Smooth muscle cell (in vitro differentiated cells): ENCODE measurements around the gene LGI1. TPM values are rescaled to one million over a fixed set of nuclear protein-coding genes. Genes with fewer than 3 reads are reported as not detected.

Source experiments
- DNase-seq: peaks from one replicate; lab custom pipeline; 2025; ENCODE audit not compliant: unreplicated experiment; lab: John Stamatoyannopoulos, UW
- H2AFZ ChIP-seq: fragments of 200-600 bp; sonication (generic); 2 replicates; pipeline ENCODE4 v1.6.0; 2016; ENCODE audit warnings: antibody characterized with exemption, low read depth, mild to moderate bottlenecking
- H3F3A ChIP-seq: fragments of 200-600 bp; sonication (generic); 2 replicates; pipeline ENCODE4 v1.6.0; 2017; ENCODE audit warnings: antibody characterized with exemption, low read depth
- H3K27ac ChIP-seq: fragments of 200-600 bp; sonication (generic); 2 replicates; pipeline ENCODE4 v1.5.1; 2016; ENCODE audit warnings: low read depth, mild to moderate bottlenecking
- H3K27me3 ChIP-seq: fragments of 200-600 bp; sonication (generic); 2 replicates; pipeline ENCODE4 v1.6.1; 2016; ENCODE audit warnings: low read depth, mild to moderate bottlenecking
- H3K36me3 ChIP-seq: fragments of 200-600 bp; sonication (generic); 2 replicates; pipeline ENCODE4 v1.5.1; 2016; ENCODE audit warnings: low read depth
- H3K4me1 ChIP-seq: fragments of 200-600 bp; sonication (generic); 2 replicates; pipeline ENCODE4 v1.5.1; 2016; ENCODE audit warnings: low read depth
- H3K4me2 ChIP-seq: fragments of 200-600 bp; sonication (generic); 2 replicates; pipeline ENCODE4 v1.6.0; 2016; ENCODE audit warnings: mild to moderate bottlenecking
- H3K4me3 ChIP-seq: fragments of 200-600 bp; sonication (generic); 2 replicates; pipeline ENCODE4 v1.5.1; 2016; ENCODE audit warnings: mild to moderate bottlenecking
- H3K79me2 ChIP-seq: fragments of 200-600 bp; sonication (generic); 2 replicates; pipeline ENCODE4 v1.6.0; 2016; ENCODE audit warnings: low read depth, mild to moderate bottlenecking
- H3K9ac ChIP-seq: fragments of 200-600 bp; sonication (generic); 2 replicates; pipeline ENCODE4 v1.6.0; 2016; ENCODE audit warnings: low read depth
- H3K9me3 ChIP-seq: fragments of 200-600 bp; sonication (generic); replicated peaks from 2 replicates; pipeline ENCODE4 v1.5.1; 2016; ENCODE audit warnings: low read depth
- H4K20me1 ChIP-seq: fragments of 200-600 bp; sonication (generic); 2 replicates; pipeline ENCODE4 v1.6.0; 2016; ENCODE audit warnings: low read depth
- WGBS: methylation state at CpG from one replicate; pipeline ENCODE4 v1.1.7; 2016; ENCODE audit warnings: low lambda C conversion rate; 5-methylcytosine and 5-hydroxymethylcytosine counted together
- polyA plus RNA-seq: library from polyadenylated mRNA; unstranded; fragments of >200 nt; fragmentation: Nextera tagmentation; extraction: Ambion mirVana; gene quantifications from 2 replicates; pipeline ENCODE4 v1.2.1, GENCODE V29; 2016
- total RNA-seq: library from RNA; depleted of rRNA; stranded (reverse); fragments of >200 nt; gene quantifications from 2 replicates; pipeline ENCODE4 v1.2.3, GENCODE V29; 2014
- TF ChIP-seq, protein P1 (sequence below): fragments of 200-600 bp; sonication (generic); IDR thresholded peaks from 2 replicates; pipeline ENCODE4 v1.5.1; 2017; ENCODE audit warnings: borderline replicate concordance, mild to moderate bottlenecking, antibody characterized with exemption; ENCODE audit not compliant: insufficient read depth, poor library complexity, severe bottlenecking

Gene LGI1
- total and polyA plus RNA-seq, 2 experiments from 2014 or later = 6.7 TPM; not detected in 1

DNA sequence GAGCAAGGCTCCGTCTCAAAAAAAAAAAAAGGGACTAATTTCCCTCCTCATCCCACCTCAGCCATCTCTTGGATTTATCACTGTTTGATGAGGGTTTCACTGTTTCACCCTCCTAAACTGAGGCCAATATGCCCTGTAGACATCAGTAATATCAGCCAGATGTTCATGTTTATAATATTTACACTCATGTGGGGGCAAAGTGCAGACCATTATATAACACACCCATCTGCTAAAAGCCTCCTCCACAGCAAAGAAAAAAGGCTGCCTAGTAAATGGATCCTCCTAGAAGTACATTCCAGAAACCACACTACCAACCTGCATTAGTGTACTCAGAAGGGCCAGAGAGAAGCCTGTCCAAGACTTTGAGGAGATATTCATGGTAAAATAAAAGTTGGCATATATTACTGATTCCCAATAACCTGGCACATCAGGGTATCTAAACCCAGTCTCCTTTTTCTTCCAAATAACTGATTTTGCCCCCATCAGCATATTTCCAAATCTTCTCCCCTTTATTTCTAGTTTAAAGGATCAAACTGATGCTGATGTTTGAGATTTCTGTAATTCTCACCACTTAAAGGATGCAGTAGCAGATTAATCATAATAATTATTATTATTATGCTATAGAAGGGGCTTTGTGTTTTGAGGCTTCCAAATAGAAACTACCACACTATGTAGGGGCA, 55.1 kb downstream of the LGI1 start:
- DNase-seq = no peak
- Histone ChIP-seq H3K27me3 (no peaks in the 10 kb centered on the region), H3K79me2 (no peaks in the 10 kb centered on the region), H3K4me2 (no peak overlapping the region), H2AFZ (no peak overlapping the region), H3F3A (no peaks in the 10 kb centered on the region), H3K4me3 (no peak overlapping the region), H3K4me1 (peaks cover 11% of the 10 kb centered on the region), H3K27ac (no peak overlapping the region), H3K36me3 (no peaks in the 10 kb centered on the region), H4K20me1 (no peaks in the 10 kb centered on the region), H3K9me3 (no peaks in the 10 kb centered on the region), H3K9ac (no peak overlapping the region)
- WGBS = 64% methylated on average over 1 of the region's 1 CpG
- TF ChIP-seq, protein P1, sequence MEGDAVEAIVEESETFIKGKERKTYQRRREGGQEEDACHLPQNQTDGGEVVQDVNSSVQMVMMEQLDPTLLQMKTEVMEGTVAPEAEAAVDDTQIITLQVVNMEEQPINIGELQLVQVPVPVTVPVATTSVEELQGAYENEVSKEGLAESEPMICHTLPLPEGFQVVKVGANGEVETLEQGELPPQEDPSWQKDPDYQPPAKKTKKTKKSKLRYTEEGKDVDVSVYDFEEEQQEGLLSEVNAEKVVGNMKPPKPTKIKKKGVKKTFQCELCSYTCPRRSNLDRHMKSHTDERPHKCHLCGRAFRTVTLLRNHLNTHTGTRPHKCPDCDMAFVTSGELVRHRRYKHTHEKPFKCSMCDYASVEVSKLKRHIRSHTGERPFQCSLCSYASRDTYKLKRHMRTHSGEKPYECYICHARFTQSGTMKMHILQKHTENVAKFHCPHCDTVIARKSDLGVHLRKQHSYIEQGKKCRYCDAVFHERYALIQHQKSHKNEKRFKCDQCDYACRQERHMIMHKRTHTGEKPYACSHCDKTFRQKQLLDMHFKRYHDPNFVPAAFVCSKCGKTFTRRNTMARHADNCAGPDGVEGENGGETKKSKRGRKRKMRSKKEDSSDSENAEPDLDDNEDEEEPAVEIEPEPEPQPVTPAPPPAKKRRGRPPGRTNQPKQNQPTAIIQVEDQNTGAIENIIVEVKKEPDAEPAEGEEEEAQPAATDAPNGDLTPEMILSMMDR = no peak

DNA sequence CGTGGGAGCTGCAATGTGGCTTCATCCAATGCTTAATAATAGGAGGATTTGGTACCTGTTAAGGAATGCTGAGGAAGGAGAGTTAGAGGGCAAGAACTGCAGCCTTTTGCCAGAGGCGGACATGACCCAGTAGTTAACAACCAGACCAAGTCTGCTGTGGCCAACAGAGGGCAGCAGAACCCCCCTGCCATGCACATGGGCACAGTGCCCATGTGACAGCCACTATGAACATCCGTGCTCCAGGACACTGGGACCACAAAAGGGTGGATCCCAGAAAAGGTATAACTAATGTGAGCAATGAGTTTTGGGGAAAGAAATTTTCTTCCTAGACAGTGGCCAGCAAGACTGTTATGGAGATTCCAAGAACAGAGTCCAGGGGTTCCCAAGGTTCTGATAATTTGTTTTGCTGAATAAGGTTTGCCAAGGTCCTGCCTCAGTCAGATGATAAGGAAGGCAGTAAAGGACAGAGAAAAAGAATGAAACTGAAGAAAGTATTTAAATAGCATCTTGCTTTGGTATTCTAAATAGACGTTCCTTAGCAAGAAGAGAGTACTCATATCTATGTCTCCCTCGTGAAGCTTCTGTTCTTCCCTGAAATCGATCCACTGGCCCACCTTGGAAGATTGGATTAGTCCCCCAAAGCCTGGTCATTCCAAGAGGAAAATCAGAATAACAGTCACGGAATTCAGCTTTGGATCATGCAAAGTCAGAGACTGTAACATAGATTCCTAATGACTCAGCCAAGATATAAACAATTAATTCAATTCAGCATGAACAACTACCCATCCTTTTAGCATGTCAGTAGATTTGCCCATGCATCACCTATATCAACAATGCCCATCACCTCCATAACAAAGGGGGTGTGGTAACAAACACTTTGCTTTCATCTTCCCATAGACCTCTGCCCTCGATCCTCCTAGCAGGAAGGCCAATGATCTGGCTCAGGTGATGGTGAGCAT, 56.0 kb downstream of the LGI1 start:
- H4K20me1 ChIP-seq = no peaks in the 10 kb centered on the region
- DNase-seq = no peak
- H3K27me3 ChIP-seq = no peaks in the 10 kb centered on the region
- no peak overlapping the region for H3K4me2 ChIP-seq
- H3K36me3 ChIP-seq = no peaks in the 10 kb centered on the region
- H3K9me3 ChIP-seq = no peaks in the 10 kb centered on the region
- WGBS = 78% methylated on average over 8 of the region's 8 CpGs
- H3K9ac ChIP-seq = no peak overlapping the region
- no peak overlapping the region for H2AFZ ChIP-seq
- no peak overlapping the region for H3K4me3 ChIP-seq
- H3K27ac ChIP-seq = no peak overlapping the region
- peaks cover 11% of the 10 kb centered on the region for H3K4me1 ChIP-seq
- TF ChIP-seq, protein P1 = peak; percentile 48
- no peaks in the 10 kb centered on the region for H3F3A ChIP-seq
- no peaks in the 10 kb centered on the region for H3K79me2 ChIP-seq

DNA sequence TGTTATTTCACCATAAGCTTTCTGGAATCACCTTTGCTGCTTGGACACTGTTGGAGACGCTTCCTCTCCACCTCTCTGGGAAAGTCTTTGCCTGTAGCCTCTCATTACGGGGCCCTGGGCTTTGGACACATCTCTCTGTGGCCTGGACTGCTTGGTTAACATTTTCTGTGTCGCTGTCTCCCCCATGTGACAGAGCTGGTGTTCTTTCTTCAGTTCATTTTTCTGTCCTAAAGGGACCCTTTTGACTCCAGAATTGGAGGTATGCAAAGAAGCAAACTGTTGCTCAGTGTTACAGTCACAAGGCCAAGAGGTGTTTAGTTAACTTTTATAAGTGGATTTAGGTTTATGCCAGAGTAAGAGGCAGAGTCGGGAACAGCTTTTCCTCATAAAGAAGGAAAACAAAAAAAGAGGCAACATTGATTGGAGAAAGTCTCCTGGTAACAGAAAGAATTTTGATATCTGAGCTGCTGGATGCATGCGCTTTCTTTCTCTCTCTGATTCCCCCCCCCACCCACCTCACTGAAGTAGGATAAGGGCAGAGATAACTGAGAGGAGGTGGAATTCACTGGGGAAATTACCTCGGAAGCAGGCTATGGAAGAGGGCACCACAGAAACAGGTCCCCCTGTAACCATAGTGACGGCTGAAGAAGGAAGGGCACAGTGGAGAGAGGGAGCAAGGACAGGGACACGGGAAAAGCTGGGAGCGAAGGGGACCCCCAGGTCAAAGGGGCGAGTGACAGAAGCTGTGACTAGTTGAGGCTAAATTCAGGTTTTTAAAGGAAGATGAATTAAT, 57.8 kb downstream of the LGI1 start:
- peaks cover 2% of the 10 kb centered on the region for H3F3A ChIP-seq
- H3K9ac ChIP-seq = no peak overlapping the region
- no peaks in the 10 kb centered on the region for H4K20me1 ChIP-seq
- no peaks in the 10 kb centered on the region for H3K27me3 ChIP-seq
- TF ChIP-seq, protein P1 = no peak
- no peaks in the 10 kb centered on the region for H3K79me2 ChIP-seq
- no peak overlapping the region for H3K4me3 ChIP-seq
- DNase-seq = no peak
- peak overlapping the region; percentile 80 for H3K4me2 ChIP-seq
- H3K36me3 ChIP-seq = no peaks in the 10 kb centered on the region
- peak overlapping the region; percentile 9 for H3K27ac ChIP-seq
- H3K4me1 ChIP-seq = peaks cover 11% of the 10 kb centered on the region
- 32% methylated on average over 10 of the region's 10 CpGs for WGBS
- H3K9me3 ChIP-seq = no peaks in the 10 kb centered on the region
- H2AFZ ChIP-seq = peak overlapping the region; percentile 81
